ENCODE results near the gene TMPRSS6. TPM values are rescaled to one million over a fixed set of nuclear protein-coding genes. Genes with fewer than 3 reads are reported as not detected.

The TMPRSS6 gene
- total RNA-seq (1 to 10 TPM in 1 of 5 donors, not detected in 4; 1.5 TPM), polyA plus RNA-seq (under 1 TPM; 0.25 to 0.62 (median 0.31) TPM)
- long read RNA-seq, donor 1, result 0 reads
- long read RNA-seq, donor 2, result 0 reads
- long read RNA-seq, donor 3, result 0 reads
- long read RNA-seq, donor 4, result 0 reads
- long read RNA-seq, donor 5, result 0 reads
- long read RNA-seq, donor 6, result 0 reads
- long read RNA-seq, donor 7, result 0 reads
- long read RNA-seq, donor 8, result 0 reads
- long read RNA-seq, donor 9, result 0 reads
- long read RNA-seq, donor 10, result 0 reads

DNA sequence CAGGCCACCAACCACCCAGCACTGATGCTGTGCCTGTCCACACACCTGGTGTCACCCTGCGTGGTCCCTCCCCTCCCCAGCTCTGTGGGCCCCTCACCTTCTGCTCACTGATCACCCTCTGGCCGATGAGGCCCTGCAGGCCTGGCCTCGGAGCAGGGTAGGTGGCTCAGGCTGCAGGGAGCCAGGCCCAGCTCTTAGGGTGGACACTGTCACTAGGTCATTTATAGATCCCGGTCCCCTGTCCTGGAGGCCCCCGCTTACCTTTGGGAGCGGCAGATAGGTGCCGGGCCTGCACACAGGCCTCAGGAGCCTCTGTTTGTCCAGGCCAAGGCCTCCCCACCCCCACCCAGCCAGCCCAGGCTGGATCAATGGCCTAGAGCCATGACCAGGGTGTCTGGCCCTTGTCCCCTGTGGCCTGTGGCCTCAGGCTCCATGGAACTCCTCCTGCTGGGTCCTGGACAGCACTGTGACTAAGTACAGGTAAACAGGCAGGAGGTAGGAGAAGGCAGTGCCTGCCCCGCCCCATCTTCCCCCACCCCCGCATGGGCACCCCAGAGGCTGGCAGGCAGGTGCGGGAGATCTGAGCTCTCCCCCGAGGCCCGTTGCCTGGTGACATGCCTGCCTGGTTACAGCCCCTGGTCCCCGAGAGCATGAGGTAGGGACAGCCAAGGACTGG, at the start of gene TMPRSS6:
TMPRSS6 (minus strand) TSS at position 472 of the 676 bp plus-strand sequence. CDS start 6,296 bp downstream, outside the sequence.
- Histone ChIP-seq H3K4me3 (no peak within 1 kb of the TSS), H3K4me1 (no peaks in the 10 kb centered on the region), H3K36me3 (no peaks in the 10 kb centered on the region), H3K27me3 (peaks cover 0 to 43% (median 0%) of the 10 kb centered on the region in 3 donors), H3K27ac (no peak within 1 kb of the TSS), H3K9me3 (no peaks in the 10 kb centered on the region)
- intact Hi-C loops (cut with DNase I; ENCODE audit: low total_unique reads), result no loop called here
- WGBS, 5 donors, result 41 to 75% (median 47%) methylated on average over 5 to 13 of the region's 13 CpGs
- TF ChIP-seq POLR2AphosphoS5 (IDR thresholded peaks at IDR 0.05), result no peak
- TF ChIP-seq POLR2A (IDR thresholded peaks at IDR 0.05), result no peak
- TF ChIP-seq, protein P1, sequence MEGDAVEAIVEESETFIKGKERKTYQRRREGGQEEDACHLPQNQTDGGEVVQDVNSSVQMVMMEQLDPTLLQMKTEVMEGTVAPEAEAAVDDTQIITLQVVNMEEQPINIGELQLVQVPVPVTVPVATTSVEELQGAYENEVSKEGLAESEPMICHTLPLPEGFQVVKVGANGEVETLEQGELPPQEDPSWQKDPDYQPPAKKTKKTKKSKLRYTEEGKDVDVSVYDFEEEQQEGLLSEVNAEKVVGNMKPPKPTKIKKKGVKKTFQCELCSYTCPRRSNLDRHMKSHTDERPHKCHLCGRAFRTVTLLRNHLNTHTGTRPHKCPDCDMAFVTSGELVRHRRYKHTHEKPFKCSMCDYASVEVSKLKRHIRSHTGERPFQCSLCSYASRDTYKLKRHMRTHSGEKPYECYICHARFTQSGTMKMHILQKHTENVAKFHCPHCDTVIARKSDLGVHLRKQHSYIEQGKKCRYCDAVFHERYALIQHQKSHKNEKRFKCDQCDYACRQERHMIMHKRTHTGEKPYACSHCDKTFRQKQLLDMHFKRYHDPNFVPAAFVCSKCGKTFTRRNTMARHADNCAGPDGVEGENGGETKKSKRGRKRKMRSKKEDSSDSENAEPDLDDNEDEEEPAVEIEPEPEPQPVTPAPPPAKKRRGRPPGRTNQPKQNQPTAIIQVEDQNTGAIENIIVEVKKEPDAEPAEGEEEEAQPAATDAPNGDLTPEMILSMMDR (IDR thresholded peaks at IDR 0.05), result no peak
- TF ChIP-seq EP300 (IDR thresholded peaks at IDR 0.05), result no peak
- peak; percentile 46 to 75 for DNase-seq

DNA sequence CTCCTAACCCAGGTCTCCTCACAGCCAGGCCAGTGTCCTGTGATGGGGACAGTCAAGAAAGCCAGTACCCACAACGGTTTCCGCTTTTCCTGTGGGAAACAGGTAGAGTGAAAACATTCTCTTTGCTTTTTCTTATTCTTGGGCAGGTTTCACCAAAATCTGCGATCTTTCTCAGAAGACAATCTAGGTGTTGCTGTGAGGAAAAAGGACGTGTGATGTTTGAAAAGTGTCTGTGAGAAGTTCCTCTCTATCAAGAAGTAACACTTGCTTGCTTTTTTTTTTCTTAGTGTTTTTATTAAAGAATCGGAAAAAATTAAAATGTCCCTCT, 49.4 kb upstream of the TMPRSS6 start:
- Histone ChIP-seq H3K36me3 (no peaks in the 10 kb centered on the region), H3K27me3 (peaks cover 0 to 22% (median 0%) of the 10 kb centered on the region in 3 donors), H3K27ac (no peak overlapping the region), H3K9me3 (peaks cover 0 to 5% (median 2%) of the 10 kb centered on the region in 4 donors), H3K4me3 (no peak overlapping the region), H3K4me1 (no peaks in the 10 kb centered on the region)
- DNase-seq, result no peak
- WGBS, 5 donors, result 83 to 88% (median 85%) methylated on average over 5 of the region's 5 CpGs
- TF ChIP-seq, protein P1 (IDR thresholded peaks at IDR 0.05), result no peak
- TF ChIP-seq POLR2A (IDR thresholded peaks at IDR 0.05), result no peak
- no peak for TF ChIP-seq EP300 (IDR thresholded peaks at IDR 0.05)
- no peak for TF ChIP-seq POLR2AphosphoS5 (IDR thresholded peaks at IDR 0.05)
- intact Hi-C loops (cut with DNase I; ENCODE audit: low total_unique reads), result no loop called here

DNA sequence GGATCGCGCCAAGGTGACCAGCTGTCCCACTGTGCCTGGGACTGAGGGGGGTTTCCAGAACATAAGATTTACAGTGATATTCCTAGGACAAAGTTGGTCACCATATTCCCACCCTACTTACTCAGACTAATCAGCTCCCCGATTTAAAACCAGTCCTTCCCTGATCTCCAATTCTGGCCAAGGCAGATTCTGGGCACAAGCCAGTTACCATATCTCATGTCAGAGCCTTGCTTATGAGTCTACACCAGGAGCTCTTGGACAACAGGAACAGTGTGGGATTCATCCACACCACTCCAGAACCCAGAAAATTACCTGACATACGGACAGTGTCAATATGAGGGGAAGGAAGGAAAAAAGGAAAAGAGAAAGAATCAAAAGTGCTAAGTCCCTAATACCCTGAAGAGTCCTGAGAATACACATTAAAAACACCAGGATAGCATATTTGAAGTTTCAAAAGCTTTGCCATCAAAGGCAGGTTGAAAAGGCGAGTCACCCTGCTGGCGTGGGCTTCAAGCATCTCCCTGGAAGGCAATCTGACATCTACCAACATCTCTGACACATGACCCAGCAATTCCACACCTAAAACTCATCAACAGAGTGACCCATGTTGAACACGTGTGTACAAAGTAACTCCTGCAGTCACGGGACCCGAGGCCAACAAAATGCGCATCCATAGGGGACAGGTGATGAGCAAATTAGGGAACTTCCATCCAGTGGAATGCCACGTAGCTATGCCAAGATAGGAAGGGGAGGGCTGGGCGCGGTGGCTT, 48.2 kb upstream of the TMPRSS6 start:
- H3K27me3 ChIP-seq, result peaks cover 0 to 23% (median 0%) of the 10 kb centered on the region in 3 donors
- H3K4me3 ChIP-seq, result no peak overlapping the region
- intact Hi-C loops (cut with DNase I; ENCODE audit: low total_unique reads), result no loop called here
- H3K4me1 ChIP-seq, result no peaks in the 10 kb centered on the region
- WGBS, 5 donors, result 78 to 81% (median 79%) methylated on average over 13 of the region's 13 CpGs
- TF ChIP-seq POLR2AphosphoS5 (IDR thresholded peaks at IDR 0.05) (no peak), EP300 (IDR thresholded peaks at IDR 0.05) (no peak), POLR2A (IDR thresholded peaks at IDR 0.05) (no peak)
- TF ChIP-seq, protein P1 (IDR thresholded peaks at IDR 0.05), result no peak
- no peaks in the 10 kb centered on the region for H3K36me3 ChIP-seq
- no peak for DNase-seq
- H3K9me3 ChIP-seq, result peaks cover 0 to 5% (median 2%) of the 10 kb centered on the region in 4 donors
- H3K27ac ChIP-seq, result no peak overlapping the region

DNA sequence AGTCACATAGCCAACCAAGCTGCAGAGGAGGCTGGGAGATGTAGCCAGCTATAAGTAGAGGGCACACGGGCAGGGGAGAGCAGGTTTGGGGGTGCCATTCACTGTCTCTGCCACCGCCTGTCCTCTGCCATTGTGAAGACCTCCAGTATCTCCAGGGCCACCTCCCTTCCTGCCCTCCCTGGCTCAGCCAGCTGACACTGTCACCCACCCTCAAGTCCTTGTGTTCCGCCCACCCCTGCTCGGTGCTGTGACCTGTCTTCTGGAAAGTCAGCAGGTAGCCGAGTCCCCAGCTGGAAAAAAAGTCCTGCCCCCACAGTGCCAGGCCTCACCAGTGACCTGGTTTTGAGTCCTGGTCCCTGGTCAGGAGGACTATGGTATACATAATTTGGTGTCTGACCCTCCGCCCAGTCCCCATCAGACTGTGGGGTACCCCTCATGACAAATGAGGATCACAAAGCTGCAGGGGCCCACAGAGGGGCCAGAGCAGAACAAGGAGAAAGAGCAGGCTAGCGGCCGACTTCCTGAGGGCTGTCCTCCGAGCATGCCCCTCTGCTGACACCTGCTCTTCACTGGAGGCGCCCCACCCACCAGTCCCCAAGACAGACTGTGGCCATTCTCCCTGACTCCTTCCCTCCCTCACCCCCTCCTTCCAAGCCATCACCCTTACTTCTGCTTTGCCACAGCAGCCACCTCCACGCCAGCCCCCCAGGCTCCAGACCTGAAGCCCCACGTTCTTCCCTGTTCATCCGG, 47.3 kb upstream of the TMPRSS6 start:
- WGBS, 5 donors, result 78 to 85% (median 80%) methylated on average over 13 of the region's 13 CpGs
- no peak for DNase-seq
- Histone ChIP-seq H3K36me3 (no peaks in the 10 kb centered on the region), H3K27me3 (peaks cover 0 to 23% (median 0%) of the 10 kb centered on the region in 3 donors), H3K4me3 (no peak overlapping the region), H3K27ac (no peak overlapping the region), H3K9me3 (peaks cover 0 to 5% (median 3%) of the 10 kb centered on the region in 4 donors), H3K4me1 (no peaks in the 10 kb centered on the region)
- intact Hi-C loops (cut with DNase I; ENCODE audit: low total_unique reads), result no loop called here
- TF ChIP-seq EP300 (IDR thresholded peaks at IDR 0.05), result no peak
- no peak for TF ChIP-seq POLR2A (IDR thresholded peaks at IDR 0.05)
- TF ChIP-seq, protein P1 (IDR thresholded peaks at IDR 0.05), result no peak
- TF ChIP-seq POLR2AphosphoS5 (IDR thresholded peaks at IDR 0.05), result no peak

All from stomach (tissue), 19 donors.